ENCODE measurements around the gene TMEM260. TPM values are rescaled to one million over a fixed set of nuclear protein-coding genes. Genes with fewer than 3 reads are reported as not detected.

Gene TMEM260
- total RNA-seq: 23.8 TPM
- long read RNA-seq, full-length matches to known transcripts: 9 of 22 reads
- long read RNA-seq, partial matches to known transcripts: 6 of 22 reads
- long read RNA-seq, other reads (novel, unspliced or antisense): 7 of 22 reads

DNA sequence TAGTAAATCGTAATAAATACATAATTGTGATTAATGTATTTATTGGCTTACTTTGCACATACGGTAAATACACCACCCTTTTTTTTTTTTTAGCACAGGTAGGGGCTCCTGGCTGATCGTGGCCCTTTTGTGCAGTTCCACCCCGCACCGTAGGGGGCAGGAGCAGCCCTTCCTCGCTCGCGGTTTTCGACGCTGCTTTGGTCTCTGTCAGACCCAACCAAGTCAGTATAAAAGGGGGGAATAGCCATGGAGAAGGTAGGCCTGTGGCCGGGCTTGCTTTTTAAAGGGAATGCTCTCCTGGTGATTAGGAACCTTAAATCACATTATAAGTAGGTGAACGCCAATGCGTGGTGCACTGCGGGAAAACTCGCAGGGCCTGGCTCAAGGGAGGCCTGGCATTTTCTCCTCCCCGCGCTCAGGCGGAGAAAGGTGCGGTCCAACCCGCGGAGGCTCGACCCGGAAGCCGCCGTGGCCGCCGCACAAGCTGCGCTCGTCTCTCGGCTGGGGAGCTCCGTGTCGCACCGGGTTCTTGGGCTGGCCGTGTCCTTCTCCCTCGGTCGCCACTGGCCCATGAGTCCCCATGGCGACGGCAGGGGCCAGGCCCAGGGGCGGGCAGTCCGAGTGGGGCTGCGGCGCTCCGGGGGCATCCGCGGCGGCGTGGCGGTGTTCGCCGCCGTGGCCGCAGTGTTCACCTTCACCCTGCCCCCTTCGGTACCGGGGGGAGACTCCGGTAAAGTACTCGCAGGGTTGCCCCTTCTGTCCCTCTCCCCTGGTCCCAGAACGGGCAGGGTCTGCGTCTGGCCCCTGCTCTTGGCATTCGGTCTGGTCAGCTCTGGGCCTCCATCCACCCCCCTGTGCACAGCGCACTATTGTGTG lies at the start of gene TMEM260:
Gene TMEM260 (plus strand): TSS at position 454 of the 876 bp plus-strand sequence. CDS start 117 bp downstream, at position 571.
- H3K36me3 ChIP-seq: no peaks in the 10 kb centered on the region
- intact Hi-C loops (cut with DNase I): no loop called here
- ATAC-seq (peak; percentile 98), DNase-seq (peak; percentile 90)
- no peaks in the 10 kb centered on the region for H3K9me3 ChIP-seq
- H3K4me1 ChIP-seq: peaks cover 28% of the 10 kb centered on the region
- peak within 1 kb of the TSS; percentile 93 for H3K27ac ChIP-seq
- H3K27me3 ChIP-seq (ENCODE audit: low read depth): no peaks in the 10 kb centered on the region
- TF ChIP-seq, protein P1, sequence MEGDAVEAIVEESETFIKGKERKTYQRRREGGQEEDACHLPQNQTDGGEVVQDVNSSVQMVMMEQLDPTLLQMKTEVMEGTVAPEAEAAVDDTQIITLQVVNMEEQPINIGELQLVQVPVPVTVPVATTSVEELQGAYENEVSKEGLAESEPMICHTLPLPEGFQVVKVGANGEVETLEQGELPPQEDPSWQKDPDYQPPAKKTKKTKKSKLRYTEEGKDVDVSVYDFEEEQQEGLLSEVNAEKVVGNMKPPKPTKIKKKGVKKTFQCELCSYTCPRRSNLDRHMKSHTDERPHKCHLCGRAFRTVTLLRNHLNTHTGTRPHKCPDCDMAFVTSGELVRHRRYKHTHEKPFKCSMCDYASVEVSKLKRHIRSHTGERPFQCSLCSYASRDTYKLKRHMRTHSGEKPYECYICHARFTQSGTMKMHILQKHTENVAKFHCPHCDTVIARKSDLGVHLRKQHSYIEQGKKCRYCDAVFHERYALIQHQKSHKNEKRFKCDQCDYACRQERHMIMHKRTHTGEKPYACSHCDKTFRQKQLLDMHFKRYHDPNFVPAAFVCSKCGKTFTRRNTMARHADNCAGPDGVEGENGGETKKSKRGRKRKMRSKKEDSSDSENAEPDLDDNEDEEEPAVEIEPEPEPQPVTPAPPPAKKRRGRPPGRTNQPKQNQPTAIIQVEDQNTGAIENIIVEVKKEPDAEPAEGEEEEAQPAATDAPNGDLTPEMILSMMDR (IDR thresholded peaks at IDR 0.05): peak; percentile 96
- peak within 1 kb of the TSS; percentile 97 for H3K4me3 ChIP-seq

DNA sequence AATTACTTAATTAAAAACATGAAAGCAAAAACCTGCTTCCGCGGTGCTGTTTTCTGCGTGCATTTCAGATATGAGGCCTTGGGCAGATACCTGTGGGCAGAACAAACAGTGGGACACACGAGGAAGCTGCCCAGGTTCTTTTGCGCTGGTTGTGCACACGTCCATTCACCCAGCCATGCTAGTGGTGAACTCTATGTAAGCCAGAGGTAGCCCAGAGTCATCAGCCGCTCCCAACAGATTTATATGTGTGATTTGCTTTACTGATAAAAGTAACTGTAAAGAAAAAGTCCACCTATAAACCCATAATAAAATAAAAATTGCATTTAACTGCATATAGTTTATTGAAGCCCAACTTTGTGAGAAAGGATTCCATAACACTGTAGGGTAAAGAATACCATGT lies 47.1 kb upstream of the TMEM260 start:
- TF ChIP-seq, protein P1 (IDR thresholded peaks at IDR 0.05): no peak
- Histone ChIP-seq H3K4me1 (no peaks in the 10 kb centered on the region), H3K9me3 (no peaks in the 10 kb centered on the region), H3K4me3 (no peak overlapping the region), H3K27me3 (ENCODE audit: low read depth) (peaks cover 5% of the 10 kb centered on the region), H3K36me3 (no peaks in the 10 kb centered on the region), H3K27ac (no peak overlapping the region)
- intact Hi-C loops (cut with DNase I): no loop called here
- ATAC-seq (no peak), DNase-seq (no peak)

DNA sequence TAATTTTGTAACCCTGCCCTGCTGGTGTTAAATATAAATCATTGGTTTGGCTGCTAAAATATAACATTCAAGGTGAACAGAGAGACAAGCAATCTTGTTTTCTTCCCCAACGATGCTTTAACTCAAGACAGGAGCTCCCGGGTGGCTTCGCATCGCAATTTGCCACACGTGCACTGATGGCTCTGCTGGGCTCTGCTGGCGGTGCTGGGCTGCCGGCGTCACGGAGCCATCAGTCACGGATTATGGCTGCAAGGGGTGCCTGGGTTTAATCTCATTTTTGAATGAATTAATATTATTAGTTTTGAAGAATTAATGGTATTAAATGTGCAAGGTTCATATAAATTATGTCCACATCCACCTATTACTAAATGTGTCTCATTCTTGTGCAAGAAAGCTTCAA lies 44.9 kb upstream of the TMEM260 start:
- ATAC-seq: no peak
- H3K27me3 ChIP-seq (ENCODE audit: low read depth): peaks cover 5% of the 10 kb centered on the region
- TF ChIP-seq, protein P1 (IDR thresholded peaks at IDR 0.05): no peak
- H3K27ac ChIP-seq: no peak overlapping the region
- intact Hi-C loops (cut with DNase I): no loop called here
- H3K36me3 ChIP-seq: no peaks in the 10 kb centered on the region
- H3K9me3 ChIP-seq: no peaks in the 10 kb centered on the region
- no peak for DNase-seq
- no peak overlapping the region for H3K4me3 ChIP-seq
- no peaks in the 10 kb centered on the region for H3K4me1 ChIP-seq

DNA sequence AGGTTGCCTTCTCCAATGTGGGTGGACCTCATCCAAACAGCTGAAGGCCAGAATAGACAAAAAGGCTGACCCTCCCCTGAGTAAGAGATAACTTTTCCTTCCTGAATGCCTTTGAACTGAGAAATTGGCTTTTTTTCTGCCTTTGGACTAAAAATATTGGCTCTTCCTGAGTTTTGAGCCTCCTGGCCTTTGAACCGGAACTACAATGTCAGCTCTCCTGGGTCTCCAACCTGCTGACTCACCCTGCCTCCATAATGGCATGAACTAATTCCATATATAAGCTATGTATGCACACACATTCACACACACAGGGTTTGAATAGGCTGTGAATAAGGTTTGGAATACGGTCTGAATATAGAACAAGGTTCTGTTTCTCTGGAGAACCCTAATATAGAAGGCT lies 39.7 kb upstream of the TMEM260 start:
- H3K27ac ChIP-seq: no peak overlapping the region
- ATAC-seq (no peak), DNase-seq (no peak)
- H3K4me1 ChIP-seq: no peaks in the 10 kb centered on the region
- H3K9me3 ChIP-seq: no peaks in the 10 kb centered on the region
- H3K36me3 ChIP-seq: no peaks in the 10 kb centered on the region
- H3K27me3 ChIP-seq (ENCODE audit: low read depth): no peaks in the 10 kb centered on the region
- TF ChIP-seq, protein P1 (IDR thresholded peaks at IDR 0.05): no peak
- H3K4me3 ChIP-seq: no peak overlapping the region
- intact Hi-C loops (cut with DNase I): no loop called here

DNA sequence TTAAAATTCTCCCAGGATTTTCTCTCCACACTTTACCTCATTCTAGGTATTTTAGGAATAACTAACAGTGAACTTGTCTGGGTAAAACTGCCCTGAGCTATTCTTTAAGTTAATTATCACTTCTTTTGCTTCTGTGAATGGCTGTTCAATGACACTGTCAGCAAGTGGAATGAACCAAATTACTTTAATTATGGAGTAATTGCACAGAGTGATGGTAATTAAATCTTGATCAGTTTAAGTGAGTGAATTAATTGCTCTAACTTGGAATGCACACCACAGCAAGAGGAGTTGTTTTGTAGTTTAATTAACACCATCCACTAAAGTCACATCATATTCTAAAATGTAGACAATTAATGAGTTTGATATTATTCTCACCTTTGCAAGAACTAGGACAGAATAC lies 36.2 kb upstream of the TMEM260 start:
- Histone ChIP-seq H3K36me3 (no peaks in the 10 kb centered on the region), H3K27me3 (ENCODE audit: low read depth) (no peaks in the 10 kb centered on the region), H3K27ac (no peak overlapping the region), H3K9me3 (no peaks in the 10 kb centered on the region), H3K4me1 (no peaks in the 10 kb centered on the region), H3K4me3 (no peak overlapping the region)
- DNase-seq: no peak
- TF ChIP-seq, protein P1 (IDR thresholded peaks at IDR 0.05): no peak
- intact Hi-C loops (cut with DNase I): no loop called here
- no peak for ATAC-seq

Data from lower lobe of right lung (tissue), 2 donors.